MCF 10A (cell line): Measurements from ENCODE around the gene PARD6G. TPM values are rescaled to one million over a fixed set of nuclear protein-coding genes. Genes with fewer than 3 reads are reported as not detected.

ENCODE experiments used
- BruUV-seq: library from RNA; stranded (reverse); fragments of 400-500 nt; replicated peaks from 2 replicates; lab custom pipeline; 2021; lab: Mats Ljungman, UMichigan
- CTCF ChIA-PET: fragments of 300-600 bp; sonication (Branson Sonifier 250); formaldehyde crosslinking; extraction: SDS; loops from one replicate; lab custom pipeline; 2021; ENCODE audit warnings: antibody characterized with exemption, inconsistent platforms; lab: Yijun Ruan, JAX
- POLR2A ChIA-PET: fragments of 300-600, 350-650 bp; sonication (Branson Sonifier 250); formaldehyde crosslinking; extraction: SDS; loops from one replicate; lab custom pipeline; 2020; ENCODE audit warnings: antibody characterized with exemption, inconsistent platforms; lab: Yijun Ruan, JAX
- DNase-seq: peaks from one replicate; pipeline ENCODE4 v3.0.0-alpha.2; 2018; ENCODE audit not compliant: unreplicated experiment
- H3K27ac Mint-ChIP-seq: one replicate; pipeline ENCODE4 v1.8.0; 2022; ENCODE audit warnings: mild to moderate bottlenecking, low read depth, mixed read lengths; ENCODE audit not compliant: unreplicated experiment
- H3K27me3 Mint-ChIP-seq: one replicate; pipeline ENCODE4 v1.8.0; 2022; ENCODE audit warnings: mixed read lengths; ENCODE audit not compliant: insufficient read depth, unreplicated experiment
- H3K36me3 Mint-ChIP-seq: one replicate; pipeline ENCODE4 v1.8.0; 2022; ENCODE audit warnings: mild to moderate bottlenecking, moderate library complexity, mixed read lengths; ENCODE audit not compliant: insufficient read depth, unreplicated experiment
- H3K4me1 Mint-ChIP-seq: one replicate; pipeline ENCODE4 v1.8.0; 2022; ENCODE audit warnings: mixed read lengths; ENCODE audit not compliant: insufficient read depth, unreplicated experiment
- H3K4me3 Mint-ChIP-seq: one replicate; pipeline ENCODE4 v1.8.0; 2022; ENCODE audit warnings: mild to moderate bottlenecking, moderate library complexity, mixed read lengths; ENCODE audit not compliant: unreplicated experiment
- H3K9me3 Mint-ChIP-seq: one replicate; pipeline ENCODE4 v1.8.0; 2022; ENCODE audit warnings: mixed read lengths; ENCODE audit not compliant: unreplicated experiment
- CTCF ChIP-seq: fragments of 200-600 bp; IDR thresholded peaks from one replicate; pipeline ENCODE4 v1.8.0; 2022; ENCODE audit warnings: antibody characterized with exemption, mild to moderate bottlenecking; ENCODE audit not compliant: unreplicated experiment
- intact Hi-C: fragments of 100-400 bp; cut with micrococcal nuclease; formaldehyde crosslinking; loops from 2 replicates; pipeline ENCODE4 v1.14.1; 2022
- total RNA-seq: library from RNA; stranded (reverse); gene quantifications from 2 replicates; pipeline ENCODE4 v1.2.3, GENCODE V29; 2022

PARD6G gene
- total RNA-seq, 1 experiment from 2014 or later = 8.1 TPM

GRCh38 chr18:80161781-80162417 lies 85.4 kb downstream of the PARD6G start:
- intact Hi-C loops = no loop called here
- H3K36me3 Mint-ChIP-seq = peaks cover 24% of the 10 kb centered on the region
- H3K27me3 Mint-ChIP-seq = no peaks in the 10 kb centered on the region
- H3K27ac Mint-ChIP-seq = no peak overlapping the region
- POLR2A ChIA-PET = interaction anchor here (1.3 kb wide), 1 partner anchor 9 kb away, joined by 4 read pairs; no protein-coding TSS in a partner anchor
- H3K4me1 Mint-ChIP-seq = no peaks in the 10 kb centered on the region
- no peak for DNase-seq
- H3K4me3 Mint-ChIP-seq = no peak overlapping the region
- no peak for TF ChIP-seq CTCF
- H3K9me3 Mint-ChIP-seq = no peaks in the 10 kb centered on the region
- CTCF ChIA-PET = interaction anchor here (0.8 to 1.1 kb wide), 4 partner anchors 9 to 96 kb away, joined by 3 read pairs; no protein-coding TSS in a partner anchor
- no TSS peak for BruUV-seq

- H3K4me1 Mint-ChIP-seq = no peaks in the 10 kb centered on the region
- intact Hi-C loops = no loop called here
- no peak for DNase-seq
- ChIA-PET POLR2A (no interaction called here), CTCF (interaction anchor here (1.0 to 8.1 kb wide), 4 partner anchors 10 to 96 kb away, joined by 3 to 78 read pairs (median 18); no protein-coding TSS in a partner anchor)
- no TSS peak for BruUV-seq
- H3K27me3 Mint-ChIP-seq = no peaks in the 10 kb centered on the region
- H3K36me3 Mint-ChIP-seq = peaks cover 28% of the 10 kb centered on the region
- no peaks in the 10 kb centered on the region for H3K9me3 Mint-ChIP-seq
- no peak overlapping the region for H3K27ac Mint-ChIP-seq
- H3K4me3 Mint-ChIP-seq = no peak overlapping the region
- TF ChIP-seq CTCF = no peak
Measured at GRCh38 chr18:80159713-80160636, 87.3 kb downstream of the PARD6G start.

GRCh38 chr18:80158365-80158764 lies 88.9 kb downstream of the PARD6G start:
- intact Hi-C loops = no loop called here
- POLR2A ChIA-PET = interaction anchor here (1.2 to 1.5 kb wide), 3 partner anchors 13 to 98 kb away, joined by 3 to 6 read pairs (median 4); no protein-coding TSS in a partner anchor

More at GRCh38 chr18:80158365-80158764, 88.9 kb downstream of the PARD6G start:
- Mint-ChIP-seq H3K36me3 (peaks cover 26% of the 10 kb centered on the region), H3K9me3 (no peaks in the 10 kb centered on the region), H3K4me3 (no peak overlapping the region), H3K27me3 (no peaks in the 10 kb centered on the region), H3K4me1 (no peaks in the 10 kb centered on the region), H3K27ac (no peak overlapping the region)
- TF ChIP-seq CTCF = no peak
- CTCF ChIA-PET = interaction anchor here (0.6 to 8.1 kb wide), 22 partner anchors 8 to 607 kb away, joined by 3 to 78 read pairs (median 4); no protein-coding TSS in a partner anchor
- no peak for DNase-seq
- BruUV-seq = no TSS peak
